IPS-18a (cell line): ENCODE data around the gene BCKDHB.
"Not testable (repeated sequence)": the region's sequence is repeated elsewhere in the genome, so short reads cannot be mapped to it uniquely, and the experiment has no call there.

Experiments
- H3K27ac ChIP-seq: one replicate; pipeline ENCODE4 v1.5.1; 2013; ENCODE audit warnings: low read length
- H3K27me3 ChIP-seq: one replicate; pipeline ENCODE4 v1.6.1; 2013; ENCODE audit warnings: mild to moderate bottlenecking, low read length; ENCODE audit not compliant: control insufficient read depth, insufficient read depth
- H3K36me3 ChIP-seq: one replicate; pipeline ENCODE4 v1.6.1; 2013; ENCODE audit warnings: low read depth, low read length; ENCODE audit not compliant: control insufficient read depth
- H3K4me1 ChIP-seq: one replicate; pipeline ENCODE4 v1.6.1; 2013; ENCODE audit warnings: low read depth, low read length; ENCODE audit not compliant: control insufficient read depth
- H3K4me3 ChIP-seq: one replicate; pipeline ENCODE4 v1.5.1; 2013; ENCODE audit warnings: low read length
- H3K9ac ChIP-seq: one replicate; pipeline ENCODE4 v1.6.1; 2013; ENCODE audit warnings: mild to moderate bottlenecking, low read length, moderate library complexity
- H3K9me3 ChIP-seq: one replicate; pipeline ENCODE4 v1.6.1; 2013; ENCODE audit warnings: low read depth, low read length; ENCODE audit not compliant: control insufficient read depth

The BCKDHB gene

DNA sequence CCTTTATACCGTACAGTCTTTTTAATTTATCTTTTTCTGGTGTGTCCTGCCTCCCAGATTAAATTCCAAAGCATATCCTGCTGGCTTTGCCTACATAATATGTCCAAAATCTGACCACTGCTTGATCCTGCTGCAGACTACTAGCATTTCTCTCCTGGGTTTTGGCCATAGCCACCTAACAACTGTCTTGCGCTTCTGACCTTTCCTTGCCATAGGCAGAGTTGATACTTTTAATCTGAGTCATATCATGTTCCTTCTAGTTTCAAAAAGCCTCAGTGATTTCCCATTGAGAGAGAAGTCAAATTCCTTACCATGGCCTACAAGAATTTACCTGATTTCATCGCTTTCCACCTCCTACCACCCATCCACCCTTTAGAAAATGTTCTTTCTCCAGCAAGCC is 104.8 kb downstream of the BCKDHB start:
- H3K9me3 ChIP-seq, result no peaks in the 10 kb centered on the region

DNA sequence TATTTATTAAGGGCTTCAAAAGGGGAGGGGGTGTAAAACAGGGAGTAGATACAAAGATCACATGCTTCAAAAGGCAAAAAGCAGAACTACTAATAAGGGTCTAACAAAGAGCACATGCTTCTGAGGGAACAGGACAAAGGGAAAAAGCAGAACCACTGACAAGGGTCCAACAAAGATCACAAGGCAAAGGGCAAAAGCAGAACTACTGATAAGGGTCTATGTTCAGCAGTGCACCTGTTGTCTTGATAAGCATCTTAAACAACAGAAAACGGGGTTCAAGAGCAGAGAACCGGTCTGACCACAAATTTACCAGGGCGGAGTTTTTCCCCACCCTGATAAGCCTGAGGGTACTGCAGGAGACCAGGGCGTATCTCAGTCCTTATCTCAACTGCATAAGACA is 105.4 kb downstream of the BCKDHB start:
- not testable (repeated sequence) for H3K4me1 ChIP-seq, H3K4me3 ChIP-seq

More for the DNA sequence above, 104.8 kb downstream of the BCKDHB start:
- Histone ChIP-seq H3K9ac (no peak overlapping the region), H3K4me1 (peaks cover 6% of the 10 kb centered on the region), H3K27me3 (no peaks in the 10 kb centered on the region), H3K36me3 (no peaks in the 10 kb centered on the region), H3K4me3 (no peak overlapping the region), H3K27ac (no peak overlapping the region)

DNA sequence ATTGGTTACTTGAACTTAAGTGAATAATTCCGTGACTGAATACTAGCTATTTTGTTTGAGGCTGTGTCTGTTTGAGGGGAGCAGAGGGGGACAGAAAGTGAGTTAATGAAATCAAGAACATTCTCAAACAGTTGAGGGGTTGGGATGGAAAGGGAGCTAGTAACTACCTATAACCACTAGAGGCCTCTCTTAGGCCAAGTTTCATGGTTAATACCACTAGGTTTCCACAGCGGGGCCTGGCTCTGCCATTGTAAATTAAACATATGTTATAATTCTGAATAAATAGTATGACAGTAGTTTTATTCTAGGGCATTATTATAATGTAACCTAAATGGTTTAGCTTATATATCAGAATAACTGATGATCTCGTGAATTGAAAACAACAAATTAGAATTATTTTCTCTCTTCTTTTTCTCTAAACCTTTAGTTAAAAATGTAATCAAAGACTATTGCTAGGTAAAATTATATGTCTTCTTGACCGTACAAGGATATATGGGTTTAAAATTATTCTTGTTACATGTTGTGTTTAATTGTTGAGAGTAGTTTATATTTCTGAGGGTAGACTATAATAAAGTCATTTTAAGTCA is 108.1 kb downstream of the BCKDHB start:
- H3K36me3 ChIP-seq, result no peaks in the 10 kb centered on the region
- no peak overlapping the region for H3K4me3 ChIP-seq
- no peaks in the 10 kb centered on the region for H3K27me3 ChIP-seq
- peaks cover 6% of the 10 kb centered on the region for H3K4me1 ChIP-seq
- no peak overlapping the region for H3K9ac ChIP-seq
- H3K27ac ChIP-seq, result no peak overlapping the region
- no peaks in the 10 kb centered on the region for H3K9me3 ChIP-seq

More for the DNA sequence above, 105.4 kb downstream of the BCKDHB start:
- H3K9me3 ChIP-seq, H3K36me3 ChIP-seq, H3K27ac ChIP-seq, H3K27me3 ChIP-seq, H3K9ac ChIP-seq: not testable (repeated sequence)

DNA sequence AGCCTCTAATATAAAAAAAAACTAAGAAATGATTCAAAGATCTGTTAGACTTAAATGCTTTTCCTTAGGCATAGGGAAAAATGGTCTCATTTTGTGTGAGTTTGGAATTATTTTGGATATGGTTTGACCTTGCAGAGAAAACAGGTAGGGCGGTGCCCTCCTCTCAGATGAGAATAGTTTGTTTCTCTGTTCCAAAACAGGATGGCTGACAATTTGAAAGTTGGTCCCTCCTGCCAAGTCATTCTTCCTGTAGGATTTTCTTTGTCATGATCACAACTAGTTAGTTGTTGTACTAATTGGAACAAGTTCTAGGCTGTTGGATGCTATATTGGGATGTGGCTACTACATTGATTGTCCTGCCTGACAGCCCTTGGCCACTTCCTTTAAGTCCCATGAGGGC is 108.6 kb downstream of the BCKDHB start:
- no peak overlapping the region for H3K27ac ChIP-seq
- H3K9ac ChIP-seq, result no peak overlapping the region
- no peaks in the 10 kb centered on the region for H3K27me3 ChIP-seq
- H3K4me3 ChIP-seq, result no peak overlapping the region
- H3K4me1 ChIP-seq, result peaks cover 6% of the 10 kb centered on the region
- no peaks in the 10 kb centered on the region for H3K9me3 ChIP-seq
- no peaks in the 10 kb centered on the region for H3K36me3 ChIP-seq

DNA sequence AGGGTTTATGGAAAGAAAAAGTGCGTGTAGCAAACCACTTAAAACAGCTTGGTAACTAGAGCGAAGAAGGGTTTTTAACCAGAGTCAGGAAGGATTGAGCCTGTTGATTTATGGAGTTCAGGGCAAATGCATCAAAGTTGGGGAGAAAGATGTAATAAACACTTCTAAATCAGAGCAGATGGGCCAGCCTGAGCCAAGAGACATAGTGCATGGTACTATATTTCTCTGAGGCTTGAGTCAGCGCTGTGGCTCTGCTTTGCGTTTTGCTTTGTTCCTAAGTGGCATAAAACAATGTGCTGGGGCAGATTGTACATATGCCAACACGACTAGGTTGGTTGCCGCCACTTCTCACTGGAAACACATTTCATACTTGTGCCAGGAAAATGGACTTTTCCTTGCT is 111.3 kb downstream of the BCKDHB start:
- H3K9me3 ChIP-seq, result no peaks in the 10 kb centered on the region
- no peaks in the 10 kb centered on the region for H3K36me3 ChIP-seq

DNA sequence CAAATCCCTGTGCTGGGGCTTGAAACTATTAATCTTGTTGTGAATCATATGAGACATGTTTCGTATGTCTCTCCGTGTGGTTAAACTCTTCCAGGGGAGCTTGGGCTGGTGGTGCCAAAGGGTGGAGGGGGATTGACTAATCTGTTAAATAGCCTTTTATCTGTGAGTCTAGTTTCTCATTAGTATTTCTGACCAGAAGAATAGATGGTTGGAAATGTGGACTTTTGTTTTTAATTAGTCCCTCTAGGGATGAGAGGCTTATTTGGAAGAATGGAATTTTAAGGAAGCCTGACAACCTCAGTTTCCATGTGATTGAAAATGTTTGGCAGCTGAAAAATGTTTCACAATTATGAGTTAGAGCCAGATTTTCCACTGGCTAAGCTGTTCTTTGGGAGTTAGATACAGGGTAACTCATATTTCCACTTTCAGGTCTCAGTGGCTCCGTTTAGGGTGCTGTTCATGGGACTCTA is 117.3 kb downstream of the BCKDHB start:
- Histone ChIP-seq H3K27me3 (no peaks in the 10 kb centered on the region), H3K27ac (no peak overlapping the region), H3K36me3 (no peaks in the 10 kb centered on the region), H3K4me3 (no peak overlapping the region), H3K9me3 (no peaks in the 10 kb centered on the region), H3K9ac (no peak overlapping the region), H3K4me1 (peaks cover 7% of the 10 kb centered on the region)

More for the DNA sequence above, 111.3 kb downstream of the BCKDHB start:
- no peak overlapping the region for H3K9ac ChIP-seq
- no peak overlapping the region for H3K27ac ChIP-seq
- H3K4me1 ChIP-seq, result no peaks in the 10 kb centered on the region
- no peaks in the 10 kb centered on the region for H3K27me3 ChIP-seq
- H3K4me3 ChIP-seq, result no peak overlapping the region

DNA sequence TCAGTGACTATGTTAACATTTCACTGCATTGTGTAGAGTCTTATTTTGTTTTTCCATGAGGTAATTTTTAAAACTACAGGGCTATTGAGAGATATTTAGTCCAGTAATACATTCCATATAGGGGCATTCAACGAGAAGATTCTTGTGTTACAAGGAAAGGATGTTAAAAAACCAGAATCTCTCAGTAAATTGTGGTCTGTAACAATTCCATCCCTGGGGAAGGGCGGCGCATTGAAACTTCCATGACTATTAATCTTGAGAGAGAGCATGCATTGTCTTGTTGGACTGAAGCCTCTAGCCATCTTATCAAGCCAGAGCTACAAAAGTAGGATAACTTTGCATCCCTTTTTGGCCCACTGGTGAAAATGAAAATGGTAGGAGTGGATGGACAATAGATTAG is 119.7 kb downstream of the BCKDHB start:
- Histone ChIP-seq H3K27ac (no peak overlapping the region), H3K4me1 (peaks cover 7% of the 10 kb centered on the region)

DNA sequence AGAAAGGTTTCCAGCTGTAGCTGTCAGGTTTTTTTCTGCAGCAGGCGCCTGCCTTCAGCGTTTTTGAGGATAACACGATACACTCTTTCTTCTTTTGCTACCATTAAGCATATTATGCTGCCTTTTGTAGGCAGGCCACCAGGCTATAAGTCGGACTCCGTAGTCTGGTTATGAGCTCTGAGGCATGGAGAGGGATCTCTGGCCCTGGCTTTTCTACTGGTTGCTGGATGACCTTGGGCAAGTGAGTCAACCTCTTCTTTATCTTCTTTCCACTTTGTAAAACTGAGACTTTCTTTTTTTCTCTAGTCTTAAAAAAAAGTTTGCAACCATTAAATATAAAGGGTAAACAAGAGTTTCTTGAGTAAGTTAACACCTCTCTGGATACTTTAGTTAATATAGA is 120.2 kb downstream of the BCKDHB start:
- Histone ChIP-seq H3K9me3 (no peaks in the 10 kb centered on the region), H3K27ac (no peak overlapping the region), H3K9ac (no peak overlapping the region), H3K4me1 (peaks cover 7% of the 10 kb centered on the region), H3K4me3 (no peak overlapping the region), H3K36me3 (no peaks in the 10 kb centered on the region), H3K27me3 (no peaks in the 10 kb centered on the region)

More for the DNA sequence above, 119.7 kb downstream of the BCKDHB start:
- Histone ChIP-seq H3K9ac (no peak overlapping the region), H3K4me3 (no peak overlapping the region), H3K36me3 (no peaks in the 10 kb centered on the region), H3K27me3 (no peaks in the 10 kb centered on the region), H3K9me3 (no peaks in the 10 kb centered on the region)

DNA sequence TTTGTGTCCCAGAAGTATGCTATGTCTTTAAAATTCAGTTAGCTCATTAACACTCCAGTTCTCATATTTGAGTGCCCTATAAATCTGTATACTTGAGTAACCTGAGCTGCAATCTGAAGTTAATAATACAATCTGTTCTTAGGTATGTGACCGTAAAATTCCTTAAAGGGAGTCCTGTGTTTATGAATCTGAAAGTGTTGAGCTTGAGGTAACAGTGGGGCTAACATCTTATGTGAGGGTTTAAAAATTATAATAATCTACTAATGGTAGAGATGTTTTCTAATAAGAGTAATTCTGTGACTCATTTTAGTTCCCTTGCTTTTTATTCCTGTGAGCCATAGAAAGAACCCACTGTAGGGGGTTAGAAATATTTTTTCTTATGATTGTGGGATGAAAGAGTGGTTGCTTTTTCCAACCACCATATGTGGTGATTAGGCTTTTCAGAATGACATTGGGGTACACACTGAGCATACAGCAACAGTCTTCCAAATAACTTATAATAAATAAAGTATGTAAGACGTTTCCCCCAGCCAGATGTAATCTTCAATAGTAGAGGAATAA is 121.2 kb downstream of the BCKDHB start:
- Histone ChIP-seq H3K4me3 (no peak overlapping the region), H3K27ac (no peak overlapping the region), H3K27me3 (no peaks in the 10 kb centered on the region), H3K9me3 (no peaks in the 10 kb centered on the region), H3K9ac (no peak overlapping the region), H3K4me1 (peaks cover 7% of the 10 kb centered on the region), H3K36me3 (no peaks in the 10 kb centered on the region)

DNA sequence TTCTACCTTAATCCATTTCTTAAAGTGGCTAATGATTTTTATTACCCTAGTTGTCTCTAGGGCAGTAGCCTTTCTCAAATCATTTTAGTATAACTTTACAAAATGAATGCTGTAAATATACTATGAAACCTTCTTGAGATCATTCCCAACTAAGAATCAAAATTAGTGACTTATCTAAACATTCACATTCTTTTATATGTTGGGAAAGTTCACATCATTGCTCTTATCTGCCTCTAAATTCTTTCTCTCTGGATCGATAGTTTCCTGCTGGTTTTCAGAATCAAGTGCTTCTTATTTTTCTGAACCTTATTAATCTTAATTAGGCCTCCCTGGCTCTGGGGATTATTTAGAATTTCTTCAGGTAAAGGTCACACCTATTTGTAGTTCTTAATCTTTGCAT is 126.8 kb downstream of the BCKDHB start:
- no peak overlapping the region for H3K9ac ChIP-seq
- no peaks in the 10 kb centered on the region for H3K9me3 ChIP-seq
- H3K36me3 ChIP-seq, result no peaks in the 10 kb centered on the region
- no peaks in the 10 kb centered on the region for H3K27me3 ChIP-seq
- no peak overlapping the region for H3K27ac ChIP-seq
- no peaks in the 10 kb centered on the region for H3K4me1 ChIP-seq
- H3K4me3 ChIP-seq, result no peak overlapping the region

DNA sequence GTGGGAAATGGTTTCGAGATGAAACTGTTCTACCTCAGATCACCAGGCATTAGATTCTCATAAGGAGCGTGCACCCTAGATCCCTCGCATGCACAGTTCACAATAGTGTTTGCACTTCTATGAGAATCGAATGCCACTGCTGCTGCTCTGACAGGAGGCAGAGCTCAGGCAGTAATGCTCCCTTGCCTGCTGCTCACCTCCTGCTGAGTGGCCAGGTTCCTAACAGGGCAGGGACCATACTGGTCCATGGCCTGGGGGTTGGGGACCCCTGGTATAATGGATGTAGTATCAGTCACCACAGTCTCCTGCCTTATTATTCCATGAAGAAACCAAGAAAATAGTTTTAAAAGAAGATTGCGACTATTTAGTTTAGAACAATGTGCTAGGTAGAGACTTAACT is 127.5 kb downstream of the BCKDHB start:
- H3K4me3 ChIP-seq, result no peak overlapping the region
- no peaks in the 10 kb centered on the region for H3K9me3 ChIP-seq
- no peaks in the 10 kb centered on the region for H3K36me3 ChIP-seq
- H3K4me1 ChIP-seq, result no peaks in the 10 kb centered on the region
- no peaks in the 10 kb centered on the region for H3K27me3 ChIP-seq
- no peak overlapping the region for H3K9ac ChIP-seq
- H3K27ac ChIP-seq, result no peak overlapping the region

DNA sequence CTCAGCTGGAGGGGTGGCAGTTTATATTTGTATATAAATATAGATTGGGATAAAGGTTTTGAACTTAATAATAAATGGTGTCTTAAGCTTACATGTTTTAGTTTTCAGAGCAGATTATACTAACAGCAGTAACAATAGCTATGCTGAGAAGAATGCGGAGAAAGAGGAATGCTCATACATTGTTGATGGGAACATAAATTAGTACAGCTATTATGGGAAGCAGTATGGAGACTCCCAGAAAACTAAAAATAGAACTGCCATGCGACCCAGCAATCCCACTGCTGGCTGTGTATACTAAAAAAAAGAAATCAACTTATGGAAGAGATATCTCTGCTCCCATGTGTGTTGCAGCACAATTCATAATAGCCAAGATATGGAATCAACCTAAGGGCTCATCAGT is 127.9 kb downstream of the BCKDHB start:
- H3K4me3 ChIP-seq, result no peak overlapping the region
- no peaks in the 10 kb centered on the region for H3K9me3 ChIP-seq
- H3K36me3 ChIP-seq, result no peaks in the 10 kb centered on the region
- no peaks in the 10 kb centered on the region for H3K4me1 ChIP-seq
- no peak overlapping the region for H3K9ac ChIP-seq
- no peaks in the 10 kb centered on the region for H3K27me3 ChIP-seq
- H3K27ac ChIP-seq, result no peak overlapping the region
